Stomach (tissue), 9 donors: Measurements from ENCODE around the gene MED22. TPM values are rescaled to one million over a fixed set of nuclear protein-coding genes. Genes with fewer than 3 reads are reported as not detected.

Source experiments
- DNase-seq, 2 donors: peaks; one replicate each; pipeline versions ENCODE4 v3.0.0 to v3.0.0-alpha.2; 2013 to 2019
- H3K27ac ChIP-seq, 5 donors: fragments of 200-600 bp in 4 of 5; sonication (generic) in 4 of 5; one replicate each; pipeline ENCODE4 v1.5.1; 2013 to 2019; ENCODE audit warnings: mild to moderate bottlenecking in 1 of 5, moderate library complexity in 1 of 5
- H3K27me3 ChIP-seq, 3 donors: fragments of 200-600 bp; sonication (generic); one replicate each; pipeline ENCODE4 v1.5.1; 2017 to 2019; ENCODE audit warnings: mixed run types in 1 of 3
- H3K36me3 ChIP-seq, 4 donors: fragments of 200-600 bp; sonication (generic); 1 replicate in 3 of 4; 2 replicates in 1 of 4; pipeline ENCODE4 v1.5.1; 2016 to 2019
- H3K4me1 ChIP-seq, 4 donors: fragments of 200-600 bp; sonication (generic); one replicate each; pipeline ENCODE4 v1.5.1; 2016 to 2019
- H3K4me3 ChIP-seq, 4 donors: fragments of 200-600 bp; sonication (generic) in 3 of 4; one replicate each; pipeline ENCODE4 v1.5.1; 2016 to 2019; ENCODE audit warnings: mild to moderate bottlenecking in 1 of 4
- H3K9me3 ChIP-seq, 4 donors: fragments of 200-600 bp; sonication (generic); one replicate each; pipeline ENCODE4 v1.5.1; 2016 to 2019
- EP300 ChIP-seq: sonication (generic); formaldehyde crosslinking; IDR thresholded peaks from one replicate; pipeline ENCODE4 v1.6.1; 2017; ENCODE audit warnings: antibody characterized with exemption
- POLR2A ChIP-seq, 4 donors: fragments of 450-650 bp; IDR thresholded peaks; one replicate each; pipeline ENCODE4 v1.6.1; 2016; ENCODE audit warnings: antibody characterized with exemption in 4 of 4, control low read depth in 2 of 4, mild to moderate bottlenecking in 1 of 4, moderate library complexity in 1 of 4
- POLR2AphosphoS5 ChIP-seq, 3 donors: sonication (generic); formaldehyde crosslinking; IDR thresholded peaks; one replicate each; pipeline ENCODE4 v1.6.1; 2016; ENCODE audit warnings: antibody characterized with exemption in 3 of 3
- WGBS, 5 donors: extraction: QIAGEN DNeasy Blood & Tissue Kit in 3 of 5; methylation state at CpG; one replicate each; pipeline versions ENCODE4 v1.1.5 to v1.1.7; 2013 to 2018; 5-methylcytosine and 5-hydroxymethylcytosine counted together
- intact Hi-C: fragments of 100-400 bp; cut with DNase I; formaldehyde crosslinking; loops from one replicate; pipeline ENCODE4 v1.15.1; 2023; ENCODE audit warnings: low total_unique reads
- polyA plus RNA-seq, 3 donors: library from polyadenylated mRNA; stranded (reverse); fragments of 200-250 nt; gene quantifications; one replicate each; pipeline ENCODE4 v1.2.3, GENCODE V29; 2013
- total RNA-seq, 5 donors: library from RNA; depleted of rRNA; stranded (reverse); fragments of >200 nt; gene quantifications; one replicate each; pipeline versions ENCODE4 v1.1.0 to v1.2.3, GENCODE V29; 2014 to 2016
- TF ChIP-seq, protein P1 (sequence below), 7 experiments: fragments of 450-650 bp in 4 of 7; fragments of 200-600 bp in 3 of 7; sonication (generic) in 3 of 7; IDR thresholded peaks; one replicate each; pipeline ENCODE4 v1.5.1; 2016 to 2019; ENCODE audit warnings: antibody characterized with exemption in 7 of 7, control low read depth in 2 of 7, mild to moderate bottlenecking in 1 of 7
- donor health status: healthy with polysubstance abuse.
- donor health status: Bipolar disorder and iron deficiency.
- donor health status: healthy.

The MED22 gene
- total and polyA plus RNA-seq, 8 donors = 4.7 to 27.7 (median 20.0) TPM

DNA sequence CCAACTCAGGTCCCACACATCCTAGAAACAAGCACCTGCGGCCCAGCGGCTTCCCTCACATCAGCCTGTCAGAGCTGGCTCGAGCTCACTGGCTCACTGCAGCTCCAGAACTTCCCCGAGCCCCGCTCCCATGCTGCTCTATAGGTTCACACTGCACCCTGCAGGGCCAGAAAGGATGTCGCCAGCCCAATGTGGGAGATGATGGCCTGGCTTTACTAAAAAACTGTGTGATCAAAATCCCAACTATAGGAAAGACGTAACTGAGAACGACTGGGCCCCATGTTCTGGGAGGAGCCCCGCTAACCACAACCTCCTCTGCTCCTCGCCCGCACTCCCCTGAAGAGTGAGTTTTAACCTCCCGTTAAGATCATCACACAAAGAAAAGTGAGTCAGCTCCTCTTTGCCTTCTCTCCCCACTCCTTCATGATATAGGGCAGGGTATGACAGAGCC, 23.4 kb upstream of the MED22 start:
- no peak for TF ChIP-seq POLR2AphosphoS5 (IDR thresholded peaks at IDR 0.05)
- no peak for TF ChIP-seq EP300
- no peak for TF ChIP-seq POLR2A (IDR thresholded peaks at IDR 0.05)
- TF ChIP-seq, protein P1, sequence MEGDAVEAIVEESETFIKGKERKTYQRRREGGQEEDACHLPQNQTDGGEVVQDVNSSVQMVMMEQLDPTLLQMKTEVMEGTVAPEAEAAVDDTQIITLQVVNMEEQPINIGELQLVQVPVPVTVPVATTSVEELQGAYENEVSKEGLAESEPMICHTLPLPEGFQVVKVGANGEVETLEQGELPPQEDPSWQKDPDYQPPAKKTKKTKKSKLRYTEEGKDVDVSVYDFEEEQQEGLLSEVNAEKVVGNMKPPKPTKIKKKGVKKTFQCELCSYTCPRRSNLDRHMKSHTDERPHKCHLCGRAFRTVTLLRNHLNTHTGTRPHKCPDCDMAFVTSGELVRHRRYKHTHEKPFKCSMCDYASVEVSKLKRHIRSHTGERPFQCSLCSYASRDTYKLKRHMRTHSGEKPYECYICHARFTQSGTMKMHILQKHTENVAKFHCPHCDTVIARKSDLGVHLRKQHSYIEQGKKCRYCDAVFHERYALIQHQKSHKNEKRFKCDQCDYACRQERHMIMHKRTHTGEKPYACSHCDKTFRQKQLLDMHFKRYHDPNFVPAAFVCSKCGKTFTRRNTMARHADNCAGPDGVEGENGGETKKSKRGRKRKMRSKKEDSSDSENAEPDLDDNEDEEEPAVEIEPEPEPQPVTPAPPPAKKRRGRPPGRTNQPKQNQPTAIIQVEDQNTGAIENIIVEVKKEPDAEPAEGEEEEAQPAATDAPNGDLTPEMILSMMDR (IDR thresholded peaks at IDR 0.05) = no peak
- intact Hi-C loops = no loop called here
- Histone ChIP-seq H3K27ac (peak overlapping the region; percentile 43 to 73 (median 63)), H3K9me3 (no peaks in the 10 kb centered on the region), H3K27me3 (no peaks in the 10 kb centered on the region), H3K36me3 (peaks cover 34 to 51% (median 43%) of the 10 kb centered on the region in 4 donors), H3K4me1 (peaks cover 72 to 93% (median 86%) of the 10 kb centered on the region in 4 donors), H3K4me3 (no peak overlapping the region)
- no peak for DNase-seq
- 31 to 50% (median 37%) methylated on average over 12 of the region's 12 CpGs for WGBS, 5 donors

DNA sequence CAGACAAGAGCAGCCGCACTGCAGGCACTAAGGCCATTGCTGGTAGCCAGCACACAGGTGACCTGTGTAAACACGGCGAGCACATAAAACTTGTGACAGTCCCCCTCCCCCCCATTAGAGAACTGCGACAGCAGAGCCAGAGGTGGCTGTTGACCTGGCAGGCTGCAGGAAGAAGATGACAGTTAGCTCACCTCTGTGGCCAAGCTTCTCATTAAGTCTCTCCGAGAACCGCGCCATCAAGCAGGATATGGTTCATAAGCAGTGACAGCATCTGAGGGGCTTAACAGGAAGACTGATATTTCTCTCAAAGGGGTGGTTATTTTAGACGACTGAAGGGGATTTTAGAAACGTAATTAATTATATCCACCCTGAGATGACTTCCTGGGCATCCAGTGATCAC, 22.8 kb upstream of the MED22 start:
- Histone ChIP-seq H3K4me1 (peaks cover 72 to 90% (median 87%) of the 10 kb centered on the region in 4 donors), H3K4me3 (peak overlapping the region in 1 of 4 donors; percentile 7), H3K27ac (peak overlapping the region; percentile 43 to 73 (median 63)), H3K27me3 (no peaks in the 10 kb centered on the region), H3K36me3 (peaks cover 40 to 57% (median 49%) of the 10 kb centered on the region in 4 donors), H3K9me3 (no peaks in the 10 kb centered on the region)
- no peak for DNase-seq
- WGBS, 5 donors = 40 to 59% (median 56%) methylated on average over 7 to 9 of the region's 9 CpGs
- TF ChIP-seq EP300 = no peak
- TF ChIP-seq, protein P1 (IDR thresholded peaks at IDR 0.05) = no peak
- TF ChIP-seq POLR2A (IDR thresholded peaks at IDR 0.05) = no peak
- TF ChIP-seq POLR2AphosphoS5 (IDR thresholded peaks at IDR 0.05) = no peak
- intact Hi-C loops = no loop called here

DNA sequence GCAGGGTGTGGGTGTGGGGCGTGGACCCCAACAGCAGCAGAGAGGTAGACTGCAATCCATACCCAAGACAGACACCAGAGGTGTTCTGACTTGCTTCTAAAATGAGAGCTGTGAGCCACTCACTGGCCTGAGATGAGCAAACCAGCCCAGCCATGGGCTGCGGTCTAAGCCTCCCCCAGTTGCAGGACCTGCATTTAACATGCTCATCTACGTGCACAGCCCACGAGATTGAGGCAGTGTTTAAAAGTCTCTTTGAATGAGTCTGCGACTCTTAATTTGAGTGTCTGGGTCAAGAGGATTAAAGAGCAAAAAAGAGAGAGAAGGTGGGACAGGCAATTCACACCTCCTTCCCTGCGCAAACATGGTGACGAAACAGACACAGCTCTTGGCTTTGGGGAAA, 22.0 kb upstream of the MED22 start:
- Histone ChIP-seq H3K4me1 (peaks cover 72 to 92% (median 84%) of the 10 kb centered on the region in 4 donors), H3K27me3 (no peaks in the 10 kb centered on the region), H3K9me3 (no peaks in the 10 kb centered on the region), H3K27ac (peak overlapping the region; percentile 20 to 75 (median 63)), H3K36me3 (peaks cover 47 to 65% (median 57%) of the 10 kb centered on the region in 4 donors), H3K4me3 (no peak overlapping the region)
- 67 to 83% (median 72%) methylated on average over 7 of the region's 7 CpGs for WGBS, 5 donors
- DNase-seq = no peak
- intact Hi-C loops = no loop called here
- TF ChIP-seq, protein P1 (IDR thresholded peaks at IDR 0.05) = no peak
- TF ChIP-seq POLR2A (IDR thresholded peaks at IDR 0.05) (no peak), POLR2AphosphoS5 (IDR thresholded peaks at IDR 0.05) (no peak), EP300 (no peak)

DNA sequence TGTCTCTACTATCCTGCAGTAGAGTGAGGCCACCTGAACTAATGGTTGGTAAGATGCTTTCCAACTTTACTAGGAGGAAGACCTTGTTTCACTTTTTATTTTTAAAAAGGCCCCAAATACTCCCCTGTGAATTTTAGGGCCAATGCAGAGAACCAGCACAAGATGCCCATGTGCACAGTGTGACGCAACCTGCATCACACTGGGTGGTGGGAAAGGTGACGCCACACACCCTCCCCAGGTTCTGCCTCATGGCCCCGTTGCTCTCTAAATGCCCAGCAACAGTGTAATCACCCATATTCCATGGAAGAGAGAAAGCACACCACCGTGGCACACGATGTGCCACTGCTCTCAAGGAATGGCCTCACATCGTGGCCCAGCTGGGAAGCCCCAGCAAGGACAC, 21.5 kb upstream of the MED22 start:
- no peak for DNase-seq
- no peak for TF ChIP-seq EP300
- Histone ChIP-seq H3K36me3 (peaks cover 52 to 70% (median 62%) of the 10 kb centered on the region in 4 donors), H3K9me3 (no peaks in the 10 kb centered on the region), H3K27me3 (no peaks in the 10 kb centered on the region), H3K27ac (peak overlapping the region; percentile 60 to 75 (median 63)), H3K4me3 (no peak overlapping the region), H3K4me1 (peaks cover 68 to 92% (median 80%) of the 10 kb centered on the region in 4 donors)
- intact Hi-C loops = no loop called here
- 53 to 67% (median 65%) methylated on average over 5 to 6 of the region's 6 CpGs for WGBS, 5 donors

DNA sequence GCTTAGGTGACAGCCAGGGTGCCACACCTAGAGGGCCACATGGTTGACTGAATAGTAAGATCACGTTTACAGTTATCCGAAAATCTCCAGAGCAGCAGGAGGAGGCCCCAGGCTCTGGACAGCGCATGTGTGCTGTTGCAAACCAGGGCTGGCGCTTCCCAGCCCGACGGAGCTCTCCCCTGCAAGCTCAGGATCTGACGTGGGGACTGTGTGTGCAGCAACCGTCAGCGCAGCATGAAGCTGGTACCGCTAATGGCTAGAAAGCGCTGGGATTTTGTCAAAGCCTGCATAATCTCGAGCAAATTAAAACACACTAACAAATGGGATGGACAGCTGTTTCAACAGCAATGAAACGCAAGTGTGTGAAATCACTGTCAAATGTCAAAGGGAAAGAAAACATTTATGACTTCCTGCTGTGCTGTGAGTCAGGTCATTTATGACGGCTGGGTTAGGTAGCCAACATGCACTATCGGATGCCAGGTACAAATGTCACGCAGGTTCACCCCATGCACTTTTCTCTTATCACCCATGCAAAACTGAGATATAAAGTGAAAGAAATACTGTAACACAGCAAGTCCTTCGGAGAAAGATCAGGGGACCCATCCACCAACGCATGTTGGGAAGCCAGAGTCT, 20.4 kb upstream of the MED22 start:
- Histone ChIP-seq H3K4me3 (peak overlapping the region in 1 of 4 donors; percentile 25), H3K27ac (peak overlapping the region; percentile 60 to 75 (median 63)), H3K27me3 (no peaks in the 10 kb centered on the region), H3K9me3 (no peaks in the 10 kb centered on the region), H3K4me1 (peaks cover 63 to 88% (median 70%) of the 10 kb centered on the region in 4 donors), H3K36me3 (peaks cover 61 to 78% (median 71%) of the 10 kb centered on the region in 4 donors)
- 21 to 44% (median 37%) methylated on average over 18 of the region's 18 CpGs for WGBS, 5 donors
- intact Hi-C loops = no loop called here
- peak in 1 of 2 donors; percentile 64 for DNase-seq
- no peak for TF ChIP-seq POLR2A (IDR thresholded peaks at IDR 0.05)
- peak in 1 of 3 donors; percentile 65 for TF ChIP-seq POLR2AphosphoS5 (IDR thresholded peaks at IDR 0.05)
- TF ChIP-seq, protein P1 (IDR thresholded peaks at IDR 0.05) = no peak
